Measurements from ENCODE around the gene WDR64. TPM values are rescaled to one million over a fixed set of nuclear protein-coding genes. Genes with fewer than 3 reads are reported as not detected.
"Not testable (repeated sequence)": the region's sequence is repeated elsewhere in the genome, so short reads cannot be mapped to it uniquely, and the experiment has no call there.

The WDR64 gene
- total RNA-seq, 1 experiment from 2014 or later: not detected

- Histone ChIP-seq H3K9me3 (replicated peaks) (no peaks in the 10 kb centered on the region), H3K4me3 (no peak overlapping the region), H3K27ac (no peak overlapping the region), H3K4me1 (no peaks in the 10 kb centered on the region), H3K36me3 (no peaks in the 10 kb centered on the region), H3K27me3 (no peaks in the 10 kb centered on the region; the same call in 1 of the 2 replicates)
- no peak for DNase-seq
Observed at GRCh38 chr1:241658081-241658793, 6.2 kb downstream of the WDR64 start.

DNA sequence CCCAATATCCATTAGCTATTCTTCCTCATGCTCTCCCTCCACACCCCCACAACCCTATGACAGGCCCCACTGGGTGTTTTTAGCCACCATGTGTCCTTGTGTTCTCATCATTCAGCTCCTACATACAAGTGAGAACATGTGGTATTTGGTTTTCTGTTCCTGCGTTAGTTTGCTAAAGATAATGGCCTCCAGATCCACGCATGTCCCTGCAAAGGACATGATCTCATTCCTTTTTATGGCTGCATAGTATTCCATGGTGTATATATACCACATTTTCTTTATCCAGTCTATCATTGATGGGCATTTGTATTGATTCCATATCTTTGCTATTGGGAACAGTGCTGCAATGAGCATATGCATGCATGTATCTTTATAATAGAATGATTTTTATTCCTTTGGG is 6.9 kb downstream of the WDR64 start:
- not testable (repeated sequence) for H3K27me3 ChIP-seq; H3K36me3 ChIP-seq; H3K27ac ChIP-seq; H3K4me1 ChIP-seq; H3K9me3 ChIP-seq (replicated peaks); DNase-seq; H3K4me3 ChIP-seq

DNA sequence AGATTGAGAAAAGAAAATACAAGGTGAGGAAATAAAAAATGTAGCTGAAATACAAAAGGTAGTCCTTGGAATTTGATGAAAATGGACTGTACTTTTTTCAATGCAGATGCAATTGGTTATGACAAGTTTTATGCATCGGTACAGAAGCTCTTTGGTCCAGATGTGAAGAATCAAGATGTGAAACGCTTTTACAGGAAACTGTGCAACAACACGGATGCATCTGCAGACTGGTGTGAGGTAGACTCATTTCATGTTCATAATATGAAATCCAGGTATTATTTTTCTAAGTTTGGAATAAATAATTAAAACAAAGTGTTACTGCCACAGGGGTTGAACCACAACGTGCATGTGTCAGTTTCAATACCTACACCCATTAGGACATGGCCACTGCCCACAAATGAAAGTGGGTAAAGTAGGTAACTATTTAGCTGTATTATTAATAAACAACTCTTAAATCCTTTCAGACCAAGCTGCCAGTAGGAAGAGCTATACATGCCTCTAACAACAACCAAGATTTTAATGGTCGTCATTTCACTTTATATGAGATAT is 8.4 kb downstream of the WDR64 start:
- Histone ChIP-seq H3K4me3 (no peak overlapping the region), H3K36me3 (no peaks in the 10 kb centered on the region), H3K9me3 (replicated peaks) (no peaks in the 10 kb centered on the region), H3K4me1 (no peaks in the 10 kb centered on the region), H3K27ac (no peak overlapping the region), H3K27me3 (no peaks in the 10 kb centered on the region; the same call in 1 of the 2 replicates)
- DNase-seq: no peak

GRCh38 chr1:241666419-241666818 is 14.3 kb downstream of the WDR64 start:
- H3K4me1 ChIP-seq: no peaks in the 10 kb centered on the region
- no peaks in the 10 kb centered on the region for H3K9me3 ChIP-seq (replicated peaks)
- no peak overlapping the region for H3K4me3 ChIP-seq

DNA sequence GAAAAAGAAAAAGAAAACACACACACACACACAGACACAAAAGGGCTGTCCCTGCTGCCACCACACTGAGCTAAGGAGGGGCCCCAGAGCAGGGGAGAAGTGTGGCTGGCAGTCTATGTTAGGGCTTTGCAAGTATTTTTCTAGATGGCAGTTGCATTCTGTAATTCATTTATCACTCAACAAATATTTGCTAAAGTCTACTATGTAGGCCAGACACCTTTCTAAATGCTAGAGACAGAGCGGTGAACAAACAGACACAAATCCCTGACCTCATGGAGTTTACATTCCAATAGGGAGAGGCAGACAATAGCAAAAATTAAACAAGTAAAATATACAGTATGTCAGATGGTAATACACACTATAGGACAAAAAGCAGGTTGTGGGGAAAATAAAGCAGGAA is 20.2 kb downstream of the WDR64 start:
- Histone ChIP-seq H3K27ac (no peak overlapping the region), H3K36me3 (no peaks in the 10 kb centered on the region), H3K27me3 (no peaks in the 10 kb centered on the region), H3K4me1 (no peaks in the 10 kb centered on the region), H3K9me3 (replicated peaks) (no peaks in the 10 kb centered on the region), H3K4me3 (no peak overlapping the region)
- DNase-seq: no peak

More at GRCh38 chr1:241666419-241666818, 14.3 kb downstream of the WDR64 start:
- H3K36me3 ChIP-seq: no peaks in the 10 kb centered on the region
- no peak overlapping the region for H3K27ac ChIP-seq
- no peak for DNase-seq
- no peaks in the 10 kb centered on the region; the same call in 1 of the 2 replicates for H3K27me3 ChIP-seq

GRCh38 chr1:241674805-241675384 is 22.8 kb downstream of the WDR64 start:
- H3K36me3 ChIP-seq: no peaks in the 10 kb centered on the region
- H3K4me3 ChIP-seq: no peak overlapping the region
- H3K27me3 ChIP-seq: no peaks in the 10 kb centered on the region
- no peaks in the 10 kb centered on the region for H3K9me3 ChIP-seq (replicated peaks)
- DNase-seq: no peak
- H3K27ac ChIP-seq: no peak overlapping the region
- H3K4me1 ChIP-seq: no peaks in the 10 kb centered on the region

DNA sequence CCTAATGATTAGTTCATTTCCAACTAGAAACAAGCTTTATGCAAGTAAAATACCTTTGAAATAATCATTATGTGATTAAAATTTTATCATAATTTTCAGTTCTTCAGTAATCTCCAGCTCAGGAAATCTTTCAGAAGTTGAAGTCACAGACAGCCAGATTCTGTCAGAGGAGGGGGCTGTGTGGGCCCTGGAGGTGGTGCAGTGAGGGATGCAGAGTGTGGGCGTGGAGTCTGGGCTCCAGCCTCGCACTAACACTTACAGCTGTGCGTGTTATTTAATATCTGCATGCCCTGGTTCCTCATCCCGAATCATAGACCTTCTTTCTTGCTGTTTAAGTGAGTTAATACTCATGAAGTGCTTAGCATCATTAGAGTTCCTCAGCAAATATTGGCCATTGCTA is 23.9 kb downstream of the WDR64 start:
- no peaks in the 10 kb centered on the region for H3K27me3 ChIP-seq
- no peaks in the 10 kb centered on the region for H3K36me3 ChIP-seq
- H3K4me1 ChIP-seq: no peaks in the 10 kb centered on the region
- no peak for DNase-seq
- no peaks in the 10 kb centered on the region for H3K9me3 ChIP-seq (replicated peaks)
- no peak overlapping the region for H3K27ac ChIP-seq
- no peak overlapping the region for H3K4me3 ChIP-seq

DNA sequence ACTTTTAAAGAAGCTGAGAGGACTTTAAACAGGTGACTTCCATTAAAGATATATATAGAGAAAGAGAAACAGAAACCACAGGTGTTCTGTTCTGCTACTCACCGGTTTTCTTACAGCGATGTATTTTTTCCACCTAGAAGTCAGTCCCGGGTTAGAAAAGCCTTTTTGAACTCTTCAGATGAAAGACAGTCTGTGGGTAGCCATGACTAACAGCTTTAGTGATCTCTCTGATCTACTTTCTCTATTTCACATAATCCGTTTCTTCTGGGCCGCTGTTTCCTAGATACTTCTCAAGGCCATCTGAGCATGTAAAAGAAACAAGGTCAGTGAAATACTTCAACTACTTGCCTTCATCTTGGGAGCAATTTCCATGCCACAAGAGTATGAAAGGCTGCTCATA is 25.1 kb downstream of the WDR64 start:
- DNase-seq: no peak
- H3K9me3 ChIP-seq (replicated peaks): no peaks in the 10 kb centered on the region
- H3K27me3 ChIP-seq: no peaks in the 10 kb centered on the region
- H3K36me3 ChIP-seq: no peaks in the 10 kb centered on the region
- no peak overlapping the region for H3K4me3 ChIP-seq
- H3K27ac ChIP-seq: no peak overlapping the region
- no peaks in the 10 kb centered on the region for H3K4me1 ChIP-seq

DNA sequence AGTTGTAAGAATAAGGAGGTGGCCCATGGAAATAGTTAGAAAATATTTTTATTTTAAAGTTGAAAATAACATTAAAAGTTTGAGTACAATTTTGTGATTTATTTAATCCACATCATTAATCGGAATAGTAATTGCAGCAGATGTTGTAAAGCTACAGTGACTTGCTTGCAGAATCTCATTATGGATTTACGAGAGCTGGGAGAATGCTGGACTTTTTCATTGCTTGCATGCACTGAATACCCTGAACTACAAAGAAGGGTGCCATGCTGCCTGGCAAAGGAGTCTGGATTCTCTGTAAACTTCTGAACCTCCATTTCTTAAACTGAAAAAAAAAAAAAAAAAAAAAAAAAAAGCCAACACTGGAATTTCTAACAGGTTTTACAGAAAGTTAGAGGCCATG is 26.5 kb downstream of the WDR64 start:
- Histone ChIP-seq H3K4me1 (no peaks in the 10 kb centered on the region), H3K27ac (no peak overlapping the region), H3K4me3 (no peak overlapping the region), H3K36me3 (no peaks in the 10 kb centered on the region), H3K9me3 (replicated peaks) (no peaks in the 10 kb centered on the region), H3K27me3 (no peaks in the 10 kb centered on the region)
- DNase-seq: no peak

DNA sequence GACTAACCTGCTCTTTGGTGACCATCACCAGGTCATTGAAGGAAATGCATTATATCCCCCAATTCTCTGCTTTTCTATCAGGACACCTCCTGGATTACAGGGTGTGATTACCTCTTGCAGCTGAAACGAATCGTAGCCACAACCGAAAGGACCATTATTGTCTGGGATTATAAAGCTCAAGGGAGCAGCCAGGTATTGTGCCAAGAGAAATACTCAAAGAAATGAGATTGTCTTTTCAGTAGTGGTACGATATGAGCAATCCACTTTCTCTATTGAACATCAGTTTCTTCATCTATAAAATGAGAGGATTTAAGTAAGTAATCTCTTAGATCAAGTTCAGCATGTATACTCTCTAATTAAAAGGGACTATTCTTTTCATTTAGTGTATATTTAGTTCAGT is 27.3 kb downstream of the WDR64 start:
- Histone ChIP-seq H3K9me3 (replicated peaks) (no peaks in the 10 kb centered on the region), H3K4me1 (no peaks in the 10 kb centered on the region), H3K27me3 (no peaks in the 10 kb centered on the region), H3K27ac (no peak overlapping the region), H3K4me3 (no peak overlapping the region), H3K36me3 (no peaks in the 10 kb centered on the region)
- no peak for DNase-seq

GRCh38 chr1:241679961-241680360 is 27.9 kb downstream of the WDR64 start:
- H3K4me3 ChIP-seq: no peak overlapping the region
- no peaks in the 10 kb centered on the region for H3K4me1 ChIP-seq
- no peaks in the 10 kb centered on the region for H3K27me3 ChIP-seq
- no peaks in the 10 kb centered on the region for H3K9me3 ChIP-seq (replicated peaks)
- no peak for DNase-seq
- no peak overlapping the region for H3K27ac ChIP-seq
- H3K36me3 ChIP-seq: no peaks in the 10 kb centered on the region

- H3K4me3 ChIP-seq; H3K4me1 ChIP-seq; H3K27ac ChIP-seq; DNase-seq; H3K9me3 ChIP-seq (replicated peaks); H3K36me3 ChIP-seq; H3K27me3 ChIP-seq: not testable (repeated sequence)
Observed at GRCh38 chr1:241681861-241682448, 29.9 kb downstream of the WDR64 start.

- no peaks in the 10 kb centered on the region for H3K36me3 ChIP-seq
- no peaks in the 10 kb centered on the region for H3K9me3 ChIP-seq (replicated peaks)
- no peak overlapping the region for H3K4me3 ChIP-seq
- H3K4me1 ChIP-seq: no peaks in the 10 kb centered on the region
- H3K27me3 ChIP-seq: no peaks in the 10 kb centered on the region
- no peak overlapping the region for H3K27ac ChIP-seq
- no peak for DNase-seq
Observed at GRCh38 chr1:241682921-241683320, 30.8 kb downstream of the WDR64 start.

- Histone ChIP-seq H3K36me3 (no peaks in the 10 kb centered on the region), H3K27me3 (no peaks in the 10 kb centered on the region), H3K9me3 (replicated peaks) (no peaks in the 10 kb centered on the region), H3K4me1 (no peaks in the 10 kb centered on the region), H3K27ac (no peak overlapping the region), H3K4me3 (no peak overlapping the region)
- DNase-seq: no peak
Observed at GRCh38 chr1:241684108-241684507, 32.0 kb downstream of the WDR64 start.

- Histone ChIP-seq H3K4me1 (no peaks in the 10 kb centered on the region), H3K4me3 (no peak overlapping the region), H3K27ac (no peak overlapping the region), H3K36me3 (no peaks in the 10 kb centered on the region), H3K27me3 (no peaks in the 10 kb centered on the region), H3K9me3 (replicated peaks) (no peaks in the 10 kb centered on the region)
- DNase-seq: no peak
Observed at GRCh38 chr1:241688940-241689368, 36.9 kb downstream of the WDR64 start.

Data from SJCRH30 (cell line).